ENCODE data around the gene FLAD1. TPM values are rescaled to one million over a fixed set of nuclear protein-coding genes. Genes with fewer than 3 reads are reported as not detected.

FLAD1 gene
- total RNA-seq, 4 donors from 2014 or later, result 26.6 to 36.8 (median 31.7) TPM

DNA sequence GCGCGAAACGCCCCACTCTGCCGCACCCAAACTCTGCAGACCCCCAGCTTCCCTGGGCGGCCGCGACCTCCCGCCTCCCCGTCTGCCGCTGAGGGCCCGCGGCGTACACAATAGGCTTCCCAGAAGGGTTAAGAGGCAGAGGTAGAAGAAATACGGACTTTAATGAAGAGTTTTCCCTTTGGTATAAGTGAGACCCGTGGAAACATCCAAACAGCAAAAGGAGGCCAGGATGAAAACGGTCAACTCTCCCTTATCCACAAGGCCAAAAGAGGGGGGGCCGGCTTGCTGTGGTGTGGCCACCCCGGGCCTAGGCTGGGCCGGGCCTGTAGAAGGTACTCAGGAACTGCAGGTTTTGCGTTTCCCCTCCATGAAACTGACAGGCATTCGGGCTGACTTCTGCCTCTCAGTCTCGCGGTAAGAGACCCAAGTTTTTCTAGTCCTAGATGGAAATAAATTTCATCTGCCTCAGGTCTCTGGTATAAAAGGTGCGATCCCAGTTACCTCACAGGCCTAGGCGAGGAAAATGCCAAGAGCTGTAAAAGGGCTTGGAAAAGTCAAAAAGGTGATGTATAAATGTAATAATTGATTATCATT, 20.9 kb upstream of the FLAD1 start:
- no peak for TF ChIP-seq POLR2A (IDR thresholded peaks at IDR 0.05)
- TF ChIP-seq, protein P1, sequence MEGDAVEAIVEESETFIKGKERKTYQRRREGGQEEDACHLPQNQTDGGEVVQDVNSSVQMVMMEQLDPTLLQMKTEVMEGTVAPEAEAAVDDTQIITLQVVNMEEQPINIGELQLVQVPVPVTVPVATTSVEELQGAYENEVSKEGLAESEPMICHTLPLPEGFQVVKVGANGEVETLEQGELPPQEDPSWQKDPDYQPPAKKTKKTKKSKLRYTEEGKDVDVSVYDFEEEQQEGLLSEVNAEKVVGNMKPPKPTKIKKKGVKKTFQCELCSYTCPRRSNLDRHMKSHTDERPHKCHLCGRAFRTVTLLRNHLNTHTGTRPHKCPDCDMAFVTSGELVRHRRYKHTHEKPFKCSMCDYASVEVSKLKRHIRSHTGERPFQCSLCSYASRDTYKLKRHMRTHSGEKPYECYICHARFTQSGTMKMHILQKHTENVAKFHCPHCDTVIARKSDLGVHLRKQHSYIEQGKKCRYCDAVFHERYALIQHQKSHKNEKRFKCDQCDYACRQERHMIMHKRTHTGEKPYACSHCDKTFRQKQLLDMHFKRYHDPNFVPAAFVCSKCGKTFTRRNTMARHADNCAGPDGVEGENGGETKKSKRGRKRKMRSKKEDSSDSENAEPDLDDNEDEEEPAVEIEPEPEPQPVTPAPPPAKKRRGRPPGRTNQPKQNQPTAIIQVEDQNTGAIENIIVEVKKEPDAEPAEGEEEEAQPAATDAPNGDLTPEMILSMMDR (IDR thresholded peaks at IDR 0.05 in 4 of 5, conservative IDR thresholded peaks at IDR 0.05 in 1 of 5), result no peak
- ATAC-seq (peak; percentile 2 to 22), DNase-seq (no peak)
- peak overlapping the region; percentile 78 to 95 (median 80) for H3K4me3 ChIP-seq
- H3K9me3 ChIP-seq, result no peaks in the 10 kb centered on the region
- intact Hi-C loops (cut with DNase I; ENCODE audit: low total_unique reads), result loop anchor here (1.0 kb wide), 1 partner anchor 37 kb away; no protein-coding TSS in a partner anchor
- peak overlapping the region; percentile 94 to 100 (median 98) for H3K27ac ChIP-seq
- H3K4me1 ChIP-seq, result peaks cover 22 to 31% of the 10 kb centered on the region in 2 donors
- in situ Hi-C loops (cut with MboI; ENCODE audit: low sequenced_read_pairs in 4 of 4), result loop anchor here in 3 of 4 donors (5.0 to 25.0 kb wide), 3 partner anchors 35 to 100 kb away; partner anchors contain the start of genes ADAM15 (in 1 of the 3) and EFNA4 (in 1 of the 3)
- H3K27me3 ChIP-seq, result no peaks in the 10 kb centered on the region
- peaks cover 4 to 56% of the 10 kb centered on the region in 2 donors for H3K36me3 ChIP-seq

- H3K27me3 ChIP-seq, result no peaks in the 10 kb centered on the region
- peak overlapping the region; percentile 78 to 95 (median 80) for H3K4me3 ChIP-seq
- H3K4me1 ChIP-seq, result peaks cover 18 to 25% of the 10 kb centered on the region in 2 donors
- peak overlapping the region; percentile 94 to 100 (median 98) for H3K27ac ChIP-seq
- no peak for ATAC-seq
- DNase-seq, result no peak
- H3K36me3 ChIP-seq, result peaks cover 4 to 62% of the 10 kb centered on the region in 2 donors
- intact Hi-C loops (cut with DNase I; ENCODE audit: low total_unique reads) (loop anchor here (1.0 kb wide), 1 partner anchor 36 kb away; no protein-coding TSS in a partner anchor), in situ Hi-C loops (cut with MboI; ENCODE audit: low sequenced_read_pairs in 4 of 4) (loop anchor here in 3 of 4 donors (5.0 to 25.0 kb wide), 3 partner anchors 34 to 99 kb away; partner anchors contain the start of genes ADAM15 (in 1 of the 3) and EFNA4 (in 1 of the 3))
- TF ChIP-seq POLR2A (IDR thresholded peaks at IDR 0.05), result no peak
- TF ChIP-seq, protein P1 (IDR thresholded peaks at IDR 0.05 in 4 of 5, conservative IDR thresholded peaks at IDR 0.05 in 1 of 5), result no peak
- no peaks in the 10 kb centered on the region for H3K9me3 ChIP-seq
These were observed 20.3 kb upstream of the FLAD1 start for GRCh38 chr1:154962795-154963330.

GRCh38 chr1:154963643-154964042, 19.5 kb upstream of the FLAD1 start:
- no peak overlapping the region for H3K4me3 ChIP-seq
- no peaks in the 10 kb centered on the region for H3K9me3 ChIP-seq
- H3K4me1 ChIP-seq, result peaks cover 18 to 23% of the 10 kb centered on the region in 2 donors
- ATAC-seq (no peak), DNase-seq (no peak)
- TF ChIP-seq POLR2A (IDR thresholded peaks at IDR 0.05), result no peak
- TF ChIP-seq, protein P1 (IDR thresholded peaks at IDR 0.05 in 4 of 5, conservative IDR thresholded peaks at IDR 0.05 in 1 of 5), result no peak
- H3K27ac ChIP-seq, result peak overlapping the region; percentile 94 to 100 (median 98)
- H3K36me3 ChIP-seq, result peaks cover 4 to 67% of the 10 kb centered on the region in 2 donors
- intact Hi-C loops (cut with DNase I; ENCODE audit: low total_unique reads), result no loop called here
- H3K27me3 ChIP-seq, result no peaks in the 10 kb centered on the region
- in situ Hi-C loops (cut with MboI; ENCODE audit: low sequenced_read_pairs in 4 of 4), result loop anchor here in 3 of 4 donors (5.0 to 25.0 kb wide), 3 partner anchors 34 to 99 kb away; partner anchors contain the start of genes ADAM15 (in 1 of the 3) and EFNA4 (in 1 of the 3)

- Histone ChIP-seq H3K36me3 (peaks cover 4 to 59% of the 10 kb centered on the region in 2 donors), H3K27me3 (no peaks in the 10 kb centered on the region), H3K4me3 (no peak overlapping the region), H3K27ac (peak overlapping the region in 2 of 4 donors; percentile 32 to 100), H3K9me3 (no peaks in the 10 kb centered on the region), H3K4me1 (peaks cover 22 to 24% of the 10 kb centered on the region in 2 donors)
- no peak for DNase-seq
- TF ChIP-seq, protein P1 (IDR thresholded peaks at IDR 0.05 in 4 of 5, conservative IDR thresholded peaks at IDR 0.05 in 1 of 5), result no peak
- TF ChIP-seq POLR2A (IDR thresholded peaks at IDR 0.05), result no peak
- in situ Hi-C loops (cut with MboI; ENCODE audit: low sequenced_read_pairs in 4 of 4) (loop anchor here in 3 of 4 donors (5.0 to 25.0 kb wide), 3 partner anchors 33 to 98 kb away; partner anchors contain the start of genes ADAM15 (in 1 of the 3) and EFNA4 (in 1 of the 3)), intact Hi-C loops (cut with DNase I; ENCODE audit: low total_unique reads) (no loop called here)
- no peak for ATAC-seq
These were observed 18.8 kb upstream of the FLAD1 start for GRCh38 chr1:154964359-154964758.

Measured in gastrocnemius medialis (tissue), 4 donors.